ENCODE measurements around the gene MYOF.
"Not testable (repeated sequence)": the region's sequence is repeated elsewhere in the genome, so short reads cannot be mapped to it uniquely, and the experiment has no call there.

The MYOF gene

GRCh38 chr10:93383562-93383981, 98.6 kb downstream of the MYOF start:
- peak; percentile 96 for DNase-seq

DNA sequence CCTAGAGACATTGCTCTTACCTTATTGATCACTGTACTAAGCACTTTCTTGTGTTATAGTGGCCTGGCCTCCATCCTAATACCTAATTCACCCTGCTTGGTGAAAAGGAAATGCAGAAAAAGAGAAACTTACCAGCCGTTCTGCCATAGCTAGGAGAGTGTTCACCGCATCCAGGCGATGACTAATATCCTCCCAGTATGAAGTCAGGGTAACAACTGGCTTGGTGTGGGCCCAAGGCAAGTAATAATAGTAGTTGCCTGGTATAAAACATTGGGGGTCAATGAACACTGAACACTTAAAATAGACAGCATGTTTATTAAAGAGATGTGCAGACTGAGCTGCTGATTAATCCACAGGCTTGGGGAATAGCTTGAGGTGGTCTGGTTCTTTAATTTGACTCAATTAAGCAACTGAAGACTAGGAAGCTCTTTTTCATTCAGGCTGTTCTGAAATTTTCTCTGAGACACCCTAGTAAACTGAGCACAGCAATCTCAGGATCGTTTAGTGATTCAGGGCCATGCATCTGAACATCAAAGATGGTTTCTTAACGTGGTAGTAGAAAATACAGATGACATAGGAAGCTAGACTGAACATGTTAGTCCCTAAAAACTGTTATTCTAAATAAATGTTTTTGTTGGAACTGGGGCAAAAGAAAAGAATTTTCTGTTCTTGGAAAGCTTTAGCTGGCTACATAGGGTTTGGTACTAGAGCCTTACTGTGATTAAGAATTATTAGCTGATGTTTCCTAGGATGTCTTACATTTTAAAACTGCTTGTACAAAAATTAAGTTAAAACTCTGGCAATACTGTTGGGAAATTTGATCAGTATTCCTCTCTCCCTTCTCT, 102.2 kb downstream of the MYOF start:
- peak; percentile 72 for DNase-seq

DNA sequence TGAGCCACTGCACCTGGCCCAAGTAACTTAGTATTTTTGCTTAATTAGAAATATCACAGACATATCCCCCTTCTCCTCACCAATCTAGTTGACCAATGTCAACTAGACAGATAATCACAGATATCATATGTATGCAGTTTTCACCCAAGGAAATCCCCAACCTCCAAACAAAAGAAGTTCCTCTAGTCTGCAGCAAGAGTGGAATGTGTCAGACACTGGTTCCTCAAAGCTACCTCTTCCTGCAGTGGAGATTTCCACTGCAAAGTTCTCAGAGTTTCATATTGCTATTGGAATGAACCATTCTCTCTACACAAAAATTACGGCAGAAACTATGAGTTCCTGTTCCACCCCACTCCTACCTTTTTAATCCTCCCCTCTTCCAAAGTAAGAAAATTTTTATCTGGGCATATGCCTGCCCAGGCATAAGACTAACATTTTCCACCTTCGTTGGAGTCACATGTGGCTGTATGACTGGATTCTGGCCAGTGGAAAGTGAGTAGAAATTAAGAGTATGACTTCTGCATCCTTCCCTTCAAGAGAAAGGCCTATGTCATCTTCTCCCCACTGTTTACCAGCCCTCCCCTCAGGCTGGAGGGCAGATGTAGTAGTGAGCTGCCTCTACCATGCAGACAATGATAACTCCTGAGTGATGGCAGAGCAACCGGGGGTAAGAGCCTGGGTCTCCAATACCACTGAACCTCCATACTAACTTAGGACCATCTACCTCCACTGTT, 103.0 kb downstream of the MYOF start:
- no peak for DNase-seq

DNA sequence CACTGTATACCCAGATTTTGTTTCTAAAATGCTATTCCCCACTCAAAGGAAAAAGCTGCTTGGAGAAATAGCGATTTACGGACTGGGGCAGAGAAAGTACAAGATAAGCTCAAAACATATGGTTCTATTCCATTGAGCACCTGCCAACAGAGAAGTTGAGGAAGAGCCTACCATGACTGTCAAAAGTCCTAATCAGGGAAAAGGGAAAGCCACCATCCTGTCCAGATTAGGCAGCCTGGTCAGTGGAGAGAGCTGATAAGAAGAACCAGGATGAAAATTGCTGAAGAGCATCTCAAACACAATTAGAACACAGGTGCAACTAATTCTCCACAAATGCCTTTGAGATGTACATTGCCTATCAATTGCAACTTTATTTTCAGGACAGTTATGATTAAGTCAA, 104.1 kb downstream of the MYOF start:
- DNase-seq: no peak

- peak; percentile 86 for DNase-seq
Measured at GRCh38 chr10:93376372-93377293, 105.5 kb downstream of the MYOF start.

- DNase-seq: no peak
Measured at GRCh38 chr10:93370961-93371360, 111.2 kb downstream of the MYOF start.

GRCh38 chr10:93369588-93370164, 112.5 kb downstream of the MYOF start:
- no peak for DNase-seq

- no peak for DNase-seq
Measured at GRCh38 chr10:93368210-93368609, 113.9 kb downstream of the MYOF start.

DNA sequence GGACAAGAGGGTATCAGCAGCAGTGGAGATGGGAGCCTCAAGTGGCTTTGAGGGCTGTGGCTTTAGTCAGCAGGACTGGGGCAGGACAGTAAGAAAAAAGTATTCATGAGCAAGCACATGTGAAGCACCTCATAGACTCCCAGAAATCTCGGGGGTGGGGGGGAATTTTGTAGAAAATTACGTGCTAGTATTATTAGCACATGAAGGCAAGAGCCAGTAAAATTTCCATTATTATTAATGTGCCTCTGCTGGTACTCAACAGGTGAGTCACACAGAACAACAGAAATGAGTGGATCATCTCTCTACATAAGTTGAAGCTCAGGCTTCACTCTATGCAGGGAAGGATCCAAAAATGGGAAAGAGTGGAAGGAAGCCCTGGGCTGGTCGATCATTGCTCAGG, 114.5 kb downstream of the MYOF start:
- no peak for DNase-seq

DNA sequence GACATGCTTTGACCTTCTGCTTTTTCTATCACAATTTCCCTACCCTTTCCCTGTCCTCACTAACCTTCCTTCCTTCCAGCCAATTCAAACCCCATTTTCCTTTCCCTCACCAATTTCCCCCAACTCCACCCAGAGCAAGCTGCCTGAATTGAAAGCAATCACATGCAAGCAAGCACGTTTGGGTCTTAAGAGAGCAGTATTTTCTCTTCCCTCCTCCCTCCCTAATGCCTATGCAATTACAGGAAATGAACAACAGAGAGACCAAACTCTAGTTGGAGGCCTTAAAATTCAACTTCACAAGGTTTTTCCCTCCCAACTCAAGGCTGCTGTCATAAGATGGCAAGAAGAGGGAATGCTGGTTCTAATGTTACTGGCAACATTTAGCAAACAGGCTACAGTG, 117.2 kb downstream of the MYOF start:
- no peak for DNase-seq

GRCh38 chr10:93363891-93364648, 118.1 kb downstream of the MYOF start:
- DNase-seq: no peak

DNA sequence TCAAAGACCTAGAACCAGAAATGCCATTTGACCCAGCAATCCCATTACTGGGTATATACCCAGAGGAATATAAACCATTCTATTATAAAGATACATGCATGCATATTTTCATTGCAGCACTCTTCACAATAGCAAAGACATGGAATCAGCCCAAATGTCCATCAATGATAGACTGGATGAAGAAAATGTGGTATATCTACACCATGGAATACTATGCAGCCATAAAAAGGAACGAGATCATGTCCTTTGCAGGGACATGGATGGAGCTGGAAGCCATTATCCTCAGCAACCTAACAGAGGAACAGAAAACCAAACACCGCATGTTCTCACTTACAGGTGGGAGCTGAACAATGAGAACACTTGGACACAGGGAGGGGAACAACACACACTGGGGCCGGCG, 123.7 kb downstream of the MYOF start:
- DNase-seq: not testable (repeated sequence)

GRCh38 chr10:93357680-93358079, 124.5 kb downstream of the MYOF start:
- peak; percentile 32 for DNase-seq

GRCh38 chr10:93356516-93356915, 125.6 kb downstream of the MYOF start:
- DNase-seq: no peak

- DNase-seq: peak; percentile 54
Measured at GRCh38 chr10:93352638-93353383, 129.3 kb downstream of the MYOF start.

GRCh38 chr10:93346694-93347093, 135.4 kb downstream of the MYOF start:
- peak; percentile 21 for DNase-seq

- no peak for DNase-seq
Measured at GRCh38 chr10:93346108-93346507, 136.0 kb downstream of the MYOF start.

- DNase-seq: no peak
Measured at GRCh38 chr10:93344691-93345090, 137.4 kb downstream of the MYOF start.

DNA sequence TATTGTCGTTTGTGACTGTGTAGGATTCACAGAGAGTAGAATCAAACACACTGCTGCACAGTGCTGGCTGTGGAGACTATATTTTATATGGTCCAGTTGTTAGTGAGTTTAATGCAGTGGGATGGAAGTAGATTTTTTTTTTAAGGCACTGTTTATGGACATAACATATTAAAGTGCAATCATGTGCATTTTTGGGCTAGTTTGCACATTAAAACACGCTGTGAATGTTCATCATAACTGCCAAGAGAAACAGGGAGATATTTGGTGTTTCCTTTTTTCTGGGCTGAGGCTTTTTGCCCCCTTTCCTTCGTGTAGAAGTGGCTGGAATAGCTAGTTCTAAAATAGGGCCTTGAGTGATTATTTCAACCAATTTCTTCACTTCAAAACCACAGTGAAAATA, 139.2 kb downstream of the MYOF start:
- no peak for DNase-seq

DNA sequence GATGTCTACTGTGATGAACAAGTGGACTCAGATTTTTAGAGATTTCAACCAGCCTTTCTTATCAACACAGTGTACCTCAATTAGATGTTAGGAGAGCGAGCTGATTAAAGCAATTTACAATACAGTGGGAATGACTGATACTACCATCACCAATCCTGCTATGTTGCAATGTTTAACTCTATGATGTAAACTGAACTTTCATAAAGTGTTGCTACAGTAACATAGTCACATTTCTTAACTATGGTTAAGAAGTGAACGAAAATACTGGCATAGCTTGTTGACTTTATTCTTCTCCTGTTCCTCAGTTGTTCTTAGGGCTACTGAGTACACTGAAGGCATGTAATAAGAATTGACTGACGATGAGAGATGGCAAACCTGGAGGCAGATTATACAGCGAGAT, 139.8 kb downstream of the MYOF start:
- DNase-seq: no peak

DNA sequence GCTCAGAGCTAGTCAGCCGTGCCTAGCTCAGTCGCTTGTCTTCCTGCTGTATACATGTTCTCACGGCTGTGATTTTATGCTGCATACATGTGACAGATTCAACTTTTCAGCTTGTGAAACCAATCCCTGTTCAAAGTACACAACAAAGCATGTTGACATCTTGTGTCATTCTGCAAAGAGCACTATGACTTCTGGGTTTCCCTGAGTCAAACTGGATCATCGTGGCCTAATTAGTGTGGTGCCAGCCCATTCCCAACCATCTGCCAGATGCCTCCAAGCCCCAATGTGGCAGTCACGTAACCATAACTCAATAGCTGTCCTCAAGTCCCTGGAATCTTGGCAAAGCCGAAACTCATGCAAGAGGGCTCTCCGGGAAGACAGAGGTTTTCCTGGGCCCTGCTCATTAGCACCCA, 144.8 kb downstream of the MYOF start:
- DNase-seq: peak; percentile 29

Data from fibroblast of skin of right biceps (primary cell).